ENCODE results near the gene PRDM16. TPM values are rescaled to one million over a fixed set of nuclear protein-coding genes. Genes with fewer than 3 reads are reported as not detected.

PRDM16 gene
- total RNA-seq, 1 donor from 2014 or later: 5.6 TPM

DNA sequence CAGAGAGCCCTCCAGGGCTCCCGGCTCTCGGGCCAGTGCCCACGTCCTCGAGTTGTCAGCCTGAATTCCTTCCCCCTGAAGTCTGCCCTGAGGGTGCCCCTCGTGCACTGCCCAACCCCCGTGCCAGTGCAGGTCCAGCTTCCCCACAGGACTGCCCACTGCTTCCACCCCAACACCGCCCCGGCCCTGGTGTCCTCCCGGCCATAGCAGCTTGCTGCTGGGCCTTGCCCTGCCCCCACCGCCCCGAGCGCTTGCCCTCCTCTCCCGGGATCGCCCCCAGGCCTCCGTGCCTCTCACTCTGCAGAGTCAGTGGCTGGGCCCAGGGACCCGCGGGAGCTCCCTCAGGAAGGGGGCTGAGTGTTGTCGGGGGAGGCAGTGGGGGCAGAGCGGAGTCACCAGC is 361.4 kb downstream of the PRDM16 start:
- H3K27me3 ChIP-seq (ENCODE audit: control insufficient read depth, insufficient read depth, low read length): peaks cover 2% of the 10 kb centered on the region
- no peak for DNase-seq (ENCODE audit: low read depth)
- H3K36me3 ChIP-seq (ENCODE audit: control insufficient read depth, insufficient read depth, low read length): no peaks in the 10 kb centered on the region
- TF ChIP-seq, protein P1, sequence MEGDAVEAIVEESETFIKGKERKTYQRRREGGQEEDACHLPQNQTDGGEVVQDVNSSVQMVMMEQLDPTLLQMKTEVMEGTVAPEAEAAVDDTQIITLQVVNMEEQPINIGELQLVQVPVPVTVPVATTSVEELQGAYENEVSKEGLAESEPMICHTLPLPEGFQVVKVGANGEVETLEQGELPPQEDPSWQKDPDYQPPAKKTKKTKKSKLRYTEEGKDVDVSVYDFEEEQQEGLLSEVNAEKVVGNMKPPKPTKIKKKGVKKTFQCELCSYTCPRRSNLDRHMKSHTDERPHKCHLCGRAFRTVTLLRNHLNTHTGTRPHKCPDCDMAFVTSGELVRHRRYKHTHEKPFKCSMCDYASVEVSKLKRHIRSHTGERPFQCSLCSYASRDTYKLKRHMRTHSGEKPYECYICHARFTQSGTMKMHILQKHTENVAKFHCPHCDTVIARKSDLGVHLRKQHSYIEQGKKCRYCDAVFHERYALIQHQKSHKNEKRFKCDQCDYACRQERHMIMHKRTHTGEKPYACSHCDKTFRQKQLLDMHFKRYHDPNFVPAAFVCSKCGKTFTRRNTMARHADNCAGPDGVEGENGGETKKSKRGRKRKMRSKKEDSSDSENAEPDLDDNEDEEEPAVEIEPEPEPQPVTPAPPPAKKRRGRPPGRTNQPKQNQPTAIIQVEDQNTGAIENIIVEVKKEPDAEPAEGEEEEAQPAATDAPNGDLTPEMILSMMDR (IDR thresholded peaks at IDR 0.05; ENCODE audit: insufficient read depth, low read length, poor library complexity, severe bottlenecking): no peak
- no peak overlapping the region for H3K4me3 ChIP-seq (ENCODE audit: low read depth, low read length)

DNA sequence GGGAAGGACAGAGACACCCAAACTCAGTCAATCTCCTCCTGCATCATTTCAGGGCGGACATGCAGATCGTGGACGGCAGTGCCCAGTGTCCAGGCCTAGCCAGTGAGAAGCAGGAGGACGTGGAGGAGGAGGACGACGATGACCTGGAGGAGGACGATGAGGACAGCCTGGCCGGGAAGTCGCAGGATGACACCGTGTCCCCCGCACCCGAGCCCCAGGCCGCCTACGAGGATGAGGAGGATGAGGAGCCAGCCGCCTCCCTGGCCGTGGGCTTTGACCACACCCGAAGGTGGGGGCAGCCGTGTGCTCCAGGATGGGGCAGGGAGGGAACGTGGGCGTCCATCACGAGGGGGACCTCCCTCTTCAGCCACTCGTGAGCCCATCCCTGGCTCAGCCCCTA is 361.8 kb downstream of the PRDM16 start:
- H3K4me3 ChIP-seq (ENCODE audit: low read depth, low read length): no peak overlapping the region
- TF ChIP-seq, protein P1 (IDR thresholded peaks at IDR 0.05; ENCODE audit: insufficient read depth, low read length, poor library complexity, severe bottlenecking): no peak
- no peaks in the 10 kb centered on the region for H3K36me3 ChIP-seq (ENCODE audit: control insufficient read depth, insufficient read depth, low read length)
- no peak for DNase-seq (ENCODE audit: low read depth)
- peaks cover 6% of the 10 kb centered on the region for H3K27me3 ChIP-seq (ENCODE audit: control insufficient read depth, insufficient read depth, low read length)

DNA sequence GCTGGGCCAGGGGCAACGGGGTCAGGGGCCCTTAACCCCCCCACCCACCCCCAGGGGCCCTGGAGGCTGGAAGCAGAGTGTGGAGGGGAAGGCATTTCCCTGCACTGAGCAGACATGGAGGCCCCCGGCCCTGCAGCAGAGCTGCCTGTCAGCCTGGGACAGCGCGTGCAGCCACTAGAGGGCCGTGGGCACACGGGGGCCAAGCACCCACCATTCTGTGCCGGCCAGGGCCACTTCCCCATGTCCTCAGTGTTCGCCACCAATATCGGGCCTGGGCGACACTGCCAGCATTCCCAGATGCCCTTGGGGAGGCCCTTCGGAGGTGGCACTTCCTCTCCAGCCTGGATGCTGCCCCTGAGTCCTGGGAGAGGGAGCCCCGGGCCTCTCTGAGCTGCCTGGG is 362.3 kb downstream of the PRDM16 start:
- Histone ChIP-seq H3K27me3 (ENCODE audit: control insufficient read depth, insufficient read depth, low read length) (peaks cover 8% of the 10 kb centered on the region), H3K4me3 (ENCODE audit: low read depth, low read length) (no peak overlapping the region), H3K36me3 (ENCODE audit: control insufficient read depth, insufficient read depth, low read length) (no peaks in the 10 kb centered on the region)
- no peak for DNase-seq (ENCODE audit: low read depth)
- TF ChIP-seq, protein P1 (IDR thresholded peaks at IDR 0.05; ENCODE audit: insufficient read depth, low read length, poor library complexity, severe bottlenecking): peak; percentile 26

DNA sequence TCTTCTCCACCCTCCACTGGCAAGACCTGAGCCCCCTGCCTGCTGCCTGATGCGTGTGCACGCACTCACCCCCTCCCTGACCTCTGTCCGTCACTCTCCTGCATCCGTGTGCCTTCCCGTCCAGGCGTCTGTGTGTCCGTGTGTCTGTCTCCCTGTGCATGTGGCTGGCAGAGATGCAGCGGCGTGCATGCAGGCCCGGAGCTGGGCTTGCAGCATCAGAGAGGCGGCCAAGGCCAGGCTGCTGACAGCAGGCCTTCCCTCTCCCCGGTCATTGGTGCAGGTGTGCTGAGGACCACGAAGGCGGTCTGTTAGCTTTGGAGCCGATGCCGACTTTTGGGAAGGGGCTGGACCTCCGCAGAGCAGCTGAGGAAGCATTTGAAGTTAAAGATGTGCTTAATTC is 362.7 kb downstream of the PRDM16 start:
- H3K36me3 ChIP-seq (ENCODE audit: control insufficient read depth, insufficient read depth, low read length): no peaks in the 10 kb centered on the region
- H3K4me3 ChIP-seq (ENCODE audit: low read depth, low read length): no peak overlapping the region
- TF ChIP-seq, protein P1 (IDR thresholded peaks at IDR 0.05; ENCODE audit: insufficient read depth, low read length, poor library complexity, severe bottlenecking): no peak
- DNase-seq (ENCODE audit: low read depth): no peak
- H3K27me3 ChIP-seq (ENCODE audit: control insufficient read depth, insufficient read depth, low read length): peaks cover 9% of the 10 kb centered on the region

DNA sequence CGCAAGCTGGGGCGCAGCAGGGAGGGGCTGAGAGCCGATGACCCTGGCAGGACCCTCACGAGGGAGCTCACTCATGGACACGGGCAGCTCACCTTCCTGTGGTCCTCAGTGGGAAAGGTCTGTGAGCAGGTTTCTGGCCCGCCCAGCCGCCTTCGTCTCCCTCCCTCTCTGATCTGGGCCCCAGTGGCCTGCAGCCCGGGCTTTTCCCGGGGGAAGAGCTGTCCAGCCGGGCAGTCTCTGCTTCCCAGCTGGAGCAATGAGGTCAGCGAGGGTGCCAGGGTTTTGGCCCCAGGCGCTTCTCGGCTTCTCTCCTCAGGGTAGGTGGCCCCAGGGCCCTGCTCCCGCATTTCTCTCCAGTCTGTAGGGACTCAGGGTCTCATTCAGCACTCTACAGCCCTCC is 363.3 kb downstream of the PRDM16 start:
- TF ChIP-seq, protein P1 (IDR thresholded peaks at IDR 0.05; ENCODE audit: insufficient read depth, low read length, poor library complexity, severe bottlenecking): no peak

DNA sequence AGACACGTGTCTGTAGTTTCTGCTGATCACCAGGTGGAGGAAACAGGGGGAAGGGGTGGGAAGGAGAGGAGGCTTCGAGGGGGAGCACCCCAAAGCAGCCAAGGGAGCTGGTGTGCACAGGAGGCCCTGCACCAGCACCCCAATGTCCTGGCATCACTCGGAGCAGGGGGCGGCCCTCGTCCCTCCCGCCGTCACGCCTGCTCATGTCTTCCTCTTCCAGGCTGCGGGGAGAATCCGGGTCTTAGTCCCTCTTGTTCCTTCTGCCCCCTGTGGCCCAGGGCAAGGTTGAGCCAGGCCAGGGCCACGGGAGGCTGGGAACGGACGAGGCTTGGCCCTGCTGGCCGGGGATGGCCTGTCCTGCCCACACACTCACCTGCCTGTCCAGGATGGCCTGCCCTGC is 364.1 kb downstream of the PRDM16 start:
- no peak for DNase-seq (ENCODE audit: low read depth)
- Histone ChIP-seq H3K27me3 (ENCODE audit: control insufficient read depth, insufficient read depth, low read length) (peaks cover 11% of the 10 kb centered on the region), H3K4me3 (ENCODE audit: low read depth, low read length) (no peak overlapping the region), H3K36me3 (ENCODE audit: control insufficient read depth, insufficient read depth, low read length) (no peaks in the 10 kb centered on the region)
- TF ChIP-seq, protein P1 (IDR thresholded peaks at IDR 0.05; ENCODE audit: insufficient read depth, low read length, poor library complexity, severe bottlenecking): no peak

More for the DNA sequence above, 363.3 kb downstream of the PRDM16 start:
- DNase-seq (ENCODE audit: low read depth): no peak
- Histone ChIP-seq H3K36me3 (ENCODE audit: control insufficient read depth, insufficient read depth, low read length) (no peaks in the 10 kb centered on the region), H3K4me3 (ENCODE audit: low read depth, low read length) (no peak overlapping the region), H3K27me3 (ENCODE audit: control insufficient read depth, insufficient read depth, low read length) (peaks cover 11% of the 10 kb centered on the region)

All from kidney epithelial cell (primary cell).